Activated naive CD8-positive, alpha-beta T cell (primary cell): ENCODE results near the gene LMNB1.
"Not testable (repeated sequence)": the region's sequence is repeated elsewhere in the genome, so short reads cannot be mapped to it uniquely, and the experiment has no call there.

Experiments used
- H3K27ac Mint-ChIP-seq: one replicate; pipeline ENCODE4 v1.8.0; 2021; ENCODE audit warnings: mixed read lengths
- H3K27me3 Mint-ChIP-seq: one replicate; pipeline ENCODE4 v1.8.0; 2021; ENCODE audit warnings: mixed read lengths
- H3K36me3 Mint-ChIP-seq: one replicate; pipeline ENCODE4 v1.8.0; 2021; ENCODE audit warnings: mixed read lengths
- H3K4me1 Mint-ChIP-seq: one replicate; pipeline ENCODE4 v1.8.0; 2021; ENCODE audit warnings: low read depth, mixed read lengths
- H3K4me3 Mint-ChIP-seq: one replicate; pipeline ENCODE4 v1.8.0; 2021; ENCODE audit warnings: mild to moderate bottlenecking, mixed read lengths
- H3K9me3 Mint-ChIP-seq: one replicate; pipeline ENCODE4 v1.8.0; 2021; ENCODE audit warnings: low read depth, mixed read lengths

LMNB1 gene

DNA sequence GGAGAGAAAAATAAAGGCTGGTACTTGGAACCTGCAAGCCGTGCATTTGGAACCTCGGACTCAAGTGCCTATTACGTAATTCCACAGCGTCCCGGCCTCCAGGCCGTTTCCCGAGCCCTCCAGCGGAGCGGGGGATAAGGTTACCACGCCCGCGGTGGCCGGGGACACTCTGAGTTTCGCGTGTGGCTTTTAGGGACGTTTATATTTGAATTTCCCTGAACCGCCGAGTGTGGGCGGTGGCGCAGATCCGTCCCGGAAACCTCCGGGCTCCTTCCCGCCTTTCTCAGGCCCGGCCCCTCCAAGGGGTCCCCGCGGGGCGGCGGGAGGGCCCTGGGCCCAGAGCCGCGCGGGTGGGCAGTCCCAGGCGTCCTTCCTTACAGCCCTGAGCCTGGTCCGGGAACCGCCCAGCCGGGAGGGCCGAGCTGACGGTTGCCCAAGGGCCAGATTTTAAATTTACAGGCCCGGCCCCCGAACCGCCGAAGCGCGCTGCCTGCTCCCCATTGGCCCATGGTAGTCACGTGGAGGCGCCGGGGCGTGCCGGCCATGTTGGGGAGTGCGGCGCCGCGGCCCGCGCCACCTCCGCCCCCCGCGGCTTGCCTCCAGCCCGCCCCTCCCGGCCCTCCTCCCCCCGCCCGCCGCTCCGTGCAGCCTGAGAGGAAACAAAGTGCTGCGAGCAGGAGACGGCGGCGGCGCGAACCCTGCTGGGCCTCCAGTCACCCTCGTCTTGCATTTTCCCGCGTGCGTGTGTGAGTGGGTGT lies at the start of gene LMNB1:
Gene LMNB1 (plus strand): TSS at position 638 of the 758 bp plus-strand sequence. CDS start 373 bp downstream, outside the sequence.
- Mint-ChIP-seq H3K27me3 (no peaks in the 10 kb centered on the region), H3K36me3 (no peaks in the 10 kb centered on the region), H3K4me3 (peak within 1 kb of the TSS; percentile 93), H3K27ac (peak within 1 kb of the TSS; percentile 95), H3K9me3 (no peaks in the 10 kb centered on the region), H3K4me1 (peaks cover 28% of the 10 kb centered on the region)

- Mint-ChIP-seq H3K4me3 (no peak overlapping the region), H3K27ac (no peak overlapping the region), H3K36me3 (no peaks in the 10 kb centered on the region), H3K4me1 (peaks cover 6% of the 10 kb centered on the region), H3K27me3 (peaks cover 1% of the 10 kb centered on the region), H3K9me3 (no peaks in the 10 kb centered on the region)
Observed at GRCh38 chr5:126732716-126733115, 44.2 kb upstream of the LMNB1 start.

GRCh38 chr5:126734573-126734972 lies 42.4 kb upstream of the LMNB1 start:
- H3K4me1 Mint-ChIP-seq, H3K27me3 Mint-ChIP-seq, H3K36me3 Mint-ChIP-seq, H3K27ac Mint-ChIP-seq, H3K9me3 Mint-ChIP-seq, H3K4me3 Mint-ChIP-seq: not testable (repeated sequence)

- H3K27me3 Mint-ChIP-seq: no peaks in the 10 kb centered on the region
- H3K36me3 Mint-ChIP-seq: no peaks in the 10 kb centered on the region
- H3K27ac Mint-ChIP-seq: no peak overlapping the region
- peaks cover 2% of the 10 kb centered on the region for H3K4me1 Mint-ChIP-seq
- no peaks in the 10 kb centered on the region for H3K9me3 Mint-ChIP-seq
- no peak overlapping the region for H3K4me3 Mint-ChIP-seq
Observed at GRCh38 chr5:126736141-126736540, 40.8 kb upstream of the LMNB1 start.

DNA sequence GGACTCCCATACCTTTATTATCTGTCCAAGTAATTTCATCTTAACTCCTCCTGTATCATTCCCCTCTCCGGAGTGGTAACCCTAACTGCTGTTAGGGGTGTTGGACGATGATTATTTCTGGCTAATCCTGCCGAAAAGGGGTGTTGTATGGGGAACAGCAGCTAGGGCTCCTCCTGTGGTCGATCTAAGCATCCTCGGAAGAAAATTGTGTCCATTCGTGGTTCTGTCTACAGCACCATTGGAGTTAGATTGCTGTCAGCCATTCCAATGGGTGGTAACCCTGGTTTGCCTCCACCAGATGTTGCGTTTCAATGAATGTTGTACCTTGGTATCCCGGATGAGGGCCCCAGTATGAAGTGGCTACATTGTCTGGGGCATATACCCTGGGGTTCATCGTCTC lies 35.6 kb upstream of the LMNB1 start:
- Mint-ChIP-seq H3K27ac (no peak overlapping the region), H3K36me3 (no peaks in the 10 kb centered on the region), H3K4me1 (peaks cover 6% of the 10 kb centered on the region), H3K4me3 (no peak overlapping the region), H3K9me3 (no peaks in the 10 kb centered on the region), H3K27me3 (peaks cover 3% of the 10 kb centered on the region)

- no peak overlapping the region for H3K27ac Mint-ChIP-seq
- H3K4me3 Mint-ChIP-seq: no peak overlapping the region
- H3K9me3 Mint-ChIP-seq: no peaks in the 10 kb centered on the region
- peaks cover 9% of the 10 kb centered on the region for H3K4me1 Mint-ChIP-seq
- H3K27me3 Mint-ChIP-seq: peaks cover 3% of the 10 kb centered on the region
- no peaks in the 10 kb centered on the region for H3K36me3 Mint-ChIP-seq
Observed at GRCh38 chr5:126742425-126742824, 34.5 kb upstream of the LMNB1 start.

DNA sequence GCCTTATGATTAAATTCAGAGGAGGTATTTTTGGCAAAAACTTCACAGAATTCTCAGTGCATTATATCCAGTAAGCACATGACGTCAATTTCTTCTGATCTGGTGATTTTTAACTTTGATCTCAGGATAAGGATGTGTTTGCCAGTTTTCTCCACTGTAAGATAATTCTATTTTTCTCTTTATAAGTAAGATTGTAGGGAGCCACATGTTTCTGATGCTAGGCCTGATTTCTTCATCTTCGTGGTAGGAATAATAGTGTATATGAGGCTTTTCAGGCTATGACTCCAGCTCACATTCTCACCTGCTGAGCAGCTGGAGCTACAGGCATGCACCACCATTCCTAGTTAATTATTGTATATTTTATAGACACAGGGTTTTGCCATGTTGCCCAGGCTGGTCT lies 32.1 kb upstream of the LMNB1 start:
- Mint-ChIP-seq H3K27ac (no peak overlapping the region), H3K4me1 (peaks cover 24% of the 10 kb centered on the region), H3K36me3 (no peaks in the 10 kb centered on the region), H3K27me3 (peaks cover 3% of the 10 kb centered on the region), H3K9me3 (no peaks in the 10 kb centered on the region), H3K4me3 (no peak overlapping the region)

DNA sequence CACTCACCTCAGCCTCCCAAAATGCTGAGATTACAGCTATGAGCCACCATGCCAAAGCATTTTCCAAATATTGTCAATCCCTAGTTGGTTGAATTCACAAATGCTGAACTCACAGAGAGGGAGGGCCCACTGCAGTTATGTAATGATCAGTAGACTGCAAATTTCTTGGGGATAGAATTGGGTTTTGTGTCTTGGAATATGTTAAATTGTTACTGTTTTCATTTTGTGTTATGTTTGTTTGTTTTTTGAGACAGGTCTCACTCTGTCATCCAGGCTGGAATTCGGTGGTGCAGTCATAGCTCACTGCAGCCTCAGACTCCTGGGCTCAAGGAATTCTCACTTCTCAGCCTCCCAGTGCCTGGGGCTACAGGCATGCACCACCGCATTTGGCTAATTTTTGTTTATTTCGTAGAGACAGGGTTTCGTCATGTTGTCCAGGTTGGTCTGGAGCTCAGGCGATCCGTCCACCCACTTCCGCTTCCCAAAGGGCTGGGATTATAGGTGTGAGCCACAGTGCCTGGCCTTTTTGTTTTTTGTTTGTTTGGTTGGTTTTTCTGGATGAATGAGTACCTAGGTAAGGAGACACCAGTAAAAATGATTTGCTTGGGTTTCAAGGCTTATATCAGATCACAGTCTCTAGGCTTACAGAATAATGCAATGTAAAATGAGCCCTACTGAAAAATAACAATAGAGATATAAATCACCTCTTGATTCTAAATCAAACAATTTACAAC lies 31.5 kb upstream of the LMNB1 start:
- H3K4me1 Mint-ChIP-seq: peaks cover 27% of the 10 kb centered on the region

DNA sequence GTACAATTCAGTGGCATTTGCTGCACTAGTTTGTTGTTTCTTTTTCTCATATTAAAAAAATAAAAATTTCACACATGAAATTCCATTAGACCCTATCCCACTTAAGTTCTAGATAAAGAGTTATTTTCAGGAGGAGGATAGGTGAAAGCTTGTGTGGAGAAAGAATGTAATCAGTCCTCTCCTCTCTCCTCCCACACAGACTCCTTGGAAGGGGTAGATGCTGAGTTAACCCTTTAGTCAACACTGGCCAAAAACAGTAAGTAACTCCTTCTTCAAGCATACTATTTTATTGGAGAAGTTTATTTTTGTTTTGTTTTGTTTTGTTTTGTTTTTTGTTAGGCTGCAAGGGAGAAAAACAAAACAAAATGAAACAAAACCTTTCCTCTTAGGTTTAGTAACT lies 30.6 kb upstream of the LMNB1 start:
- Mint-ChIP-seq H3K4me3 (no peak overlapping the region), H3K27me3 (peaks cover 2% of the 10 kb centered on the region), H3K36me3 (no peaks in the 10 kb centered on the region), H3K9me3 (no peaks in the 10 kb centered on the region), H3K4me1 (peaks cover 27% of the 10 kb centered on the region), H3K27ac (no peak overlapping the region)

More for the DNA sequence above, 31.5 kb upstream of the LMNB1 start:
- Mint-ChIP-seq H3K9me3 (no peaks in the 10 kb centered on the region), H3K27me3 (peaks cover 3% of the 10 kb centered on the region), H3K27ac (no peak overlapping the region), H3K4me3 (no peak overlapping the region), H3K36me3 (no peaks in the 10 kb centered on the region)

DNA sequence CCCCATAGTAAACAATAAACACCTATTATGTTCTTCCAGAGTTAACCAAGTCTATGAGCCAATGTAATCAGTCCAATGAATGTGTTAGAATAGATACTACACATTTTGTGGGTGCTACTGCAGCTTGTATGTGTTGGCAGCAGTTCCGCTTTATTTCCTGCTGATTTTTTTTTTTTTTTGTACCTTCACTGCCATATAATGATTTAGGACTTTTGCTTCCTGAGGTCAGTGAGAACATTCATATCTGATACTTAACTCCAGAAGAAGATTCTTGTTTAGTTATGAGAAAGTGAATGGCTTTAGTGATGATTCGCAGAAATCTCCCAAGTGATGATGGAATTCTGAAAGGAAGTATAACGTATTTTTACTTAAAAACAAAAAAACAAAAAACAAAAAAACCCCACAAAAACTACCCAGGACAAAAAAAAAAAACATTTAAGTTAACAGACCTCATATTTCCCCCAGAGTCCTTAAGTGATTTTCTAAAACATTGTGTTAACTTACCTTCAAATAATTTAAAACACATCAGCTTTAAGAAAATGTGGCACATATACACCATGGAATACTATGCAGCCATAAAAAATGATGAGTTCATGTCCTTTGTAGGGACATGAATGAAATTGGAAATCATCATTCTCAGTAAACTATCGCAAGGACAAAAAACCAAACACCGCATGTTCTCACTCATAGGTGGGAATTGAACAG lies 24.7 kb upstream of the LMNB1 start:
- no peaks in the 10 kb centered on the region for H3K36me3 Mint-ChIP-seq
- H3K27ac Mint-ChIP-seq: no peak overlapping the region
- H3K9me3 Mint-ChIP-seq: no peaks in the 10 kb centered on the region
- no peaks in the 10 kb centered on the region for H3K27me3 Mint-ChIP-seq
- no peak overlapping the region for H3K4me3 Mint-ChIP-seq
- peaks cover 20% of the 10 kb centered on the region for H3K4me1 Mint-ChIP-seq

GRCh38 chr5:126753227-126753626 lies 23.7 kb upstream of the LMNB1 start:
- no peaks in the 10 kb centered on the region for H3K36me3 Mint-ChIP-seq
- peaks cover 14% of the 10 kb centered on the region for H3K4me1 Mint-ChIP-seq
- no peak overlapping the region for H3K4me3 Mint-ChIP-seq
- H3K27me3 Mint-ChIP-seq: no peaks in the 10 kb centered on the region
- H3K9me3 Mint-ChIP-seq: no peaks in the 10 kb centered on the region
- H3K27ac Mint-ChIP-seq: no peak overlapping the region

DNA sequence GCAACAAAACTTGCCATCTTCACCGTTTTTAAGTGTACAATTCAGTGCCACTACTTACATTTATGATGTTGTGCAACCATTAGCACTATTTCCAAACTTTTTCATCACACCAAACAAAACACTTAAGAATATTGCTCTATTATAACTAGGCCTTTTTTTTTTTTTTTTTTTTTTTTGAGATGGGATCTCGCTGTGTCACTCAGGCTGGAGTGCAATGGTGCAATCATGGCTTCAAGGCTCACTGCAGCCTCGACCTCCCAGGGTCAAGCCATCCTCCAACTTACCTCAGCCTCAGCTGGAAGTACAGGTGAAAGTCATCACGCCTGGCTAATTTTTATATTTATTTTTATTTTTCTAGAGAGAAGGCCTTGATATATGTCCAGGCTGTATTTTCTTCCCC lies 22.3 kb upstream of the LMNB1 start:
- Mint-ChIP-seq H3K27me3 (no peaks in the 10 kb centered on the region), H3K36me3 (no peaks in the 10 kb centered on the region), H3K4me3 (no peak overlapping the region), H3K9me3 (no peaks in the 10 kb centered on the region), H3K27ac (no peak overlapping the region), H3K4me1 (peaks cover 20% of the 10 kb centered on the region)

- H3K4me1 Mint-ChIP-seq: peaks cover 18% of the 10 kb centered on the region
Observed at GRCh38 chr5:126755593-126755992, 21.3 kb upstream of the LMNB1 start.

DNA sequence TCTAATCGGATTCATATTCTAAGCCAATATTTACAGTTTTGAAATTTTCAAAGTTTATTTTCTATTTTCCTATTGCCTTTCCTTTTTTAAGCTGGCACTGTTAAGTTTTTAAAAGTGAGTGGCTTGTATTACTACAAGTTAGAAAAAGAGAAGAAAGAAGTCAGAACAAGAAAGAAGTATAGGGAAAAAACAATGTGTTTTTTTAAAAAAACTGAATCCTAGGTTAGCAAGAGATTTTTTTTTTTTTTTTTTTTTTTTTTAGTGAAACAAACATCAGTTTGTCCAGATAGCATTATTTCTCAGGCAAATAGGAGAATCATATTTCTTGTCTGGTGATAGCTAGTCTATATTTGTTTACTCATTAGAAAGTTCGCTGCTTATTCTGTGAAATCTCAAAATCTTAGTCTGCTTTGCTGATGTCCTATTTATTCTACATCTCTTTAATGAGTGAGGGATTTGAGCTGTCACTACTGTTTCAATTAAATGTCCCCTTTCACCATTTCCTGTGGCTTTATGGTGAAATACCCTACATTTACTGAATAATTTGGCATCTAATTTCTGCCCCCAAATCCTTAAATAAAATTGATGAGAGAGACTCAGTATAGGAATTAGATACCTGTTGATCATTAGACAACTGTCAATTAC lies 19.1 kb upstream of the LMNB1 start:
- H3K4me1 Mint-ChIP-seq: peaks cover 32% of the 10 kb centered on the region
- H3K9me3 Mint-ChIP-seq: no peaks in the 10 kb centered on the region
- peak overlapping the region; percentile 36 for H3K4me3 Mint-ChIP-seq
- H3K27ac Mint-ChIP-seq: no peak overlapping the region
- no peaks in the 10 kb centered on the region for H3K36me3 Mint-ChIP-seq
- no peaks in the 10 kb centered on the region for H3K27me3 Mint-ChIP-seq

More at GRCh38 chr5:126755593-126755992, 21.3 kb upstream of the LMNB1 start:
- Mint-ChIP-seq H3K9me3 (no peaks in the 10 kb centered on the region), H3K4me3 (no peak overlapping the region), H3K36me3 (no peaks in the 10 kb centered on the region), H3K27ac (no peak overlapping the region), H3K27me3 (no peaks in the 10 kb centered on the region)

- Mint-ChIP-seq H3K9me3 (no peaks in the 10 kb centered on the region), H3K27me3 (no peaks in the 10 kb centered on the region), H3K4me1 (peaks cover 27% of the 10 kb centered on the region), H3K4me3 (no peak overlapping the region), H3K27ac (no peak overlapping the region), H3K36me3 (no peaks in the 10 kb centered on the region)
Observed at GRCh38 chr5:126763371-126763770, 13.6 kb upstream of the LMNB1 start.
